8988T (cell line): ENCODE measurements around the gene DYNLT2B.
"Not testable (repeated sequence)": the region's sequence is repeated elsewhere in the genome, so short reads cannot be mapped to it uniquely, and the experiment has no call there.

ENCODE experiments used
- DNase-seq: peaks from one replicate; pipeline ENCODE4 v3.0.0; 2011

DYNLT2B gene

DNA sequence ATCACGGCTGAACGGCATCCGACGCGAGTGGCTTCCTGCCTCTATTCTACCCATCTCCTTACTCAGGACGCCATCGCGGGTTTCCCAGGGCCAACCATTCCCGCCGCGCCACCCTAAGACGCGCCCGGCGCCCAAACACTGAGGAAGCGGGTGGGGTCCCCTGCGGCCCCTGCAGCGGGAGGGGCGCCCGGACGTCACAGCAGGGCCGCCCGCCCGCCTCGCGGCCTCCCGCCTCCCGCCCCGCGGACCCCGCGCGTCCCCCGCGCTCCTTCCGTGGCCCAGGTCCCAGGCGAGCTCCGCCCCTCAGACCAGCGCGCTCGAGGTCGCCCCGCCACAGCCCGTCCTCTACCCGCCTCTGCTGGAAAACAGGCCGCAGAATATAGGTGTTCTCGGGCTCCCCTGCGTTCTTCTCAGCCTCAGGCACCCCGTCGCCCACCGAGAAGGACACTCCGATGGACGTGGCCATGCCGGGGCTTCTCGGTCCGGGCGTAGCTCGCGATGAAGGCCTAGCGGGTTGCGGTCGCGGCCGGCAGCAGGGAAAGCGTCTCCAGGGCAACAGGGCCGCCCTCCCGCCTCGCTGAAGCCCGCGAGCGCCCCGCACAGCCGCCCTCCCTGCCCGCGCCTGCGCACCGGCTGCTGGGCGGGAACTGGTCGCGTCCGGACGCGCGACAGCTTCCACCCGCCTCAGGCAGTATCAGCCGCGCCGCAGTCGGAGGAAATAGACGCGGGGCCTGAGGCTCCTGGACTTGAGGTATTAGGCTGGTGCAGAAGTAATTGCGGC is at the start of gene DYNLT2B:
Gene DYNLT2B, minus strand, starts transcription at position 554 of the 781 bp plus-strand sequence. Its CDS starts 88 bp downstream, at position 466.
- DNase-seq, result peak; percentile 79

DNA sequence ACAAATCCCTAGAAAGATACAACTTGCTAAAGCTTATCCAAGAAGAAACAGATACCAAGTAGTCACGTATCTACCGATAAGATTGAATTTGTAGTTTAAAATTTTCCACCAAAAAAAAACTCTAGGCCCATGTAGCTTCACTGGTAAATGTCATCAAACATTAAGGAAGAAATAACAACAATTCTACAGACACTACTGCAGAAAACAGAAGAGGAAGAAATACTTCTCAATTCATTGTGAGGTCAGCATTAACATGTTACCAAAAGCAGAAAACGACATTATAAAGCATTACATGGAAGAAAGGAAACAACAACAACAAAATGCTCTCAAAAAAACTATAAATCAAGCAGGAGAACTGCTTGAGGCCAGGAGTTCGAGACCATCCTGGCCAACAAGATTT is 47.7 kb upstream of the DYNLT2B start:
- no peak for DNase-seq

DNA sequence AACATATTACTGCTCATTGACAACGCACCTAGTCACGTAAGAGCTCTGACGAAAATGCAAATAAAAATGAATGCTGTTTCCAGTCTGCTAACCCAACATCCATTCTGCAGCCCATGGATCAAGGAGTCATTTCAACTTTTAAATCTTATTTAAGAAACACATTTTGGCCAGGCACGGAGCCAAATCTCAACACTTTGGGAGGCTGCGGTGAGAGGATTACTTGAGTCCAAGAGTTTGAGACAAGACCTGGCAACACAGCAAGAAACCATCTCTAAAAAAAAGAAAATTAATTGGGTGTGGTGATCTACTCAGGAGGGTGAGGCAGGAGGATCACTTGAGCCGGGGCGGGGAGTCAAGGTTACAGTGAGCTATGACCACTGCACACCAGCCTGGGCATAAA is 42.5 kb upstream of the DYNLT2B start:
- DNase-seq, result no peak

DNA sequence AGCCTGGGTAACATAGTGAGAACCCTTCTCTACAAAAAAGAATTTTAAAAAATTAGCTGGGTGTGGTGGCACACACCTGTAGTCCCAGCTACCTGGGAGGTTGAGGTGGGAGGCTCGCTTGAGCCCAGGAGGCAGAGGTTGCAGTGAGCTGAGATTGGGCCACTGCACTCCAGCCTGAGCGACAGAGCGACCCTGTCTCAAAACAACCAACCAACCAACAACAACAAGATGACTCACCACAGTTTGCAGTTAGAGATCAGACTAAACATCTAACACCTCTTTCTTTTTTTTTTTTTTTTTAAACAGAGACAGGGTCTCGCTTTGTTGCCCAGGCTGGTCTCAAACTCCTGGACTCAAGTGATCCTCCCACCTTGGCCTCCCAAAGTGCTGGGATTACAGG is 40.5 kb upstream of the DYNLT2B start:
- not testable (repeated sequence) for DNase-seq

DNA sequence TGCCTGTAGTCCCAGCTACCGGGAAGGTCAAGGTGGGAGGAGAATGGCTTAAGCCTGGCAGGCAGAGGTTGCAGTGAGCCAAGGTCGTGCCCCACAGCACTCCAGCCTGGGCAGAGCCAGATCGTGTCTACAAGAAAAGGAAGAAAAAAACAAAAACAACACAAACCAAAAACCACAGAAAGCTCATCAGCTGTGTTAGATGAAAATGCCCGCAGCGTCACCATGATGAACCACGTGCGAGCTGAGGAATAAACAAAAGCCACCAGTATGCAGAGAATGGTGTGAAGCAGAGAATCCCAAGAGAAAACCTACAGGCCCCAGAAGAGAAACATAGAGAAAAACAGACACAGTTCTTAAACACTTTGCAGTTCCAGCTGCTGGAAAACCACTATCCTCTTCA is 39.9 kb upstream of the DYNLT2B start:
- DNase-seq, result no peak

DNA sequence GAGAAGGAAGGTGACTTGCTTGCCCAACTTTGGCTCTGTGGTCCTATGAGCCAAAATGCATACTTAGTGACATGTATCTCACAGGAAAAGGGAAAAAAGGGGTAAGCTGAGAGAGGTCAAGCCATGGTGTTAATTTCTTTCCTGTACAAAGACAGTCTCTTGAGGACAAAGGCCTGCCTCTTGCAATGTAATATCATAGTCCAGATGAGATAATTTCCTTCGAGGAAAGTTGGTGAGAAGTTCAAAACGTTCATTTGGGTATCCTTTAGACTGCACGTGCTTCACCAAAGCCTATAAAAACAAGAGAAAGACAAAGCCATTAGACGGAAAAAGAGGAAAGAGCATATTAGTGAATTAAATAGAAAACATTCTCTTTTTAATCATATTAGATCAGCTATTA is 38.5 kb upstream of the DYNLT2B start:
- DNase-seq, result no peak

DNA sequence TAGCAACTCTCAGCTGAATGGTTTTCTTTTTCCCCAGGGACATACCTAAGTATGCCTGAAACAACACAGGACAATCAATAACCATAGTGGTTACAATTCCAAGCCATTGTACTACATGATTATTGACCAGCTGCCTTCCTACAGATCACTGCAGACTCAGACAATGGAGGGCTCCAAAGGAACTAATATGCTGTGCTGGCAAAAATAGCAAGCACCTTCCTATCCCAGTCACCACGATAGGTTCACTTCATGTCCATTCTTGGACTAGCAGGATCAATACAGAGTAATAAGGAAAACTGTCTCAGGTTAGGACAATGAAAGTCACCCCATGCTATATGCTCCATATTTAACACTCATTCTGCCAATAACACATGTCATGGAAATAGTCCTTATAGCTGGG is 37.6 kb upstream of the DYNLT2B start:
- no peak for DNase-seq

DNA sequence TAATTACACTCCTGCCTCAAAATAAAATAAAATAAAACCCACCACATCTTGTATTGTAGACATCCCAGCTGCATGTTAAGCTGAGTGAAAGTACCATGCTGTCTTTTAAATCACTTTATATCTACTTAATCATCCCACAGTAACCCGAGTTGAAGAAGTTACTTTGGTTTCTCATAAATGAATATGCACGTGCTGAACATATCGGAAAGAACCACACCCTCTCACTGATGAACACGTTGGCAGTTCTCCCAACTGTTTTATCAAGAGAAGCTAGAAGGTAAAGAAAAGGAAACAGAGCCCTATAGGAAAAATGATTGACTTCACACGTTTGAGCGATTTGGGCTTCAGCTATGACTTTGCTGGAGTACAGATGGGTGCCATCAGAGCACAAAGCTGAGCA is 36.1 kb upstream of the DYNLT2B start:
- no peak for DNase-seq

DNA sequence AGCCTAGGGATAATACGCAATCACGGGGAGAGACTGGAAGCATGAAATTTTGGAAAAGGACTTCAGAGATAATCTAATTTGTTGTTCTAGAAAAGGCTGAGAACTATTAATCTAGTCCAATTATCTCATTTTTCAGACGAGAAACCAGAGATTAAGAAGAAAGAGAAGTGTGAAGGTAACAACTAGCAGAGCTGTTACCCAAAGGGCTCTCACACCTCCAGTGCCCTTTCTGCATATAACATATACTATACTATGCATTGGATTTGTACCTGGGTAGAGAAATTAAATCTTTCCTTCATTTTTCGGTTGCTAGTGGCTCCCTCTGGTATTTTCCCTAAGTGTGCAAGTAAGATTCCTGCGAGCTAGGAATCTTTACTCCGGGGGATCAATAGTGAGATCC is 33.5 kb upstream of the DYNLT2B start:
- DNase-seq, result no peak

DNA sequence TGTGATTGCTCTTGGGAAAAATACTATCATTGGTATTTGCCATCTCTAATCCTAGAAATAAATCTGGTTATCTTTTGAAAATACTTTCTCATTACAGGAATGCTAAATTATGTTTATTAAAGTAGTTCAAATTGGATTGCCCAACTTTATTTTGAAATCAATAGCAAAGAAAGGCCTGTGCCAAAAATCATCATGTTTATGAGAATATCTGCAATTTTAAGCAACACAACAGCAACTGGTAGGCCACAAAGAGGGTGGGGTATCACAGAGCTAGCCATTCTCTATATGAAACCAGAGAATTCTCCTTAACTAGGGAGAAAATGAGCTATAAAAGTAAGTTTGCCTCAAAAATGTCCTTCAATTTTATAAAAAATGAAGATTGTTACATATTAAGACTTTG is 32.0 kb upstream of the DYNLT2B start:
- no peak for DNase-seq

DNA sequence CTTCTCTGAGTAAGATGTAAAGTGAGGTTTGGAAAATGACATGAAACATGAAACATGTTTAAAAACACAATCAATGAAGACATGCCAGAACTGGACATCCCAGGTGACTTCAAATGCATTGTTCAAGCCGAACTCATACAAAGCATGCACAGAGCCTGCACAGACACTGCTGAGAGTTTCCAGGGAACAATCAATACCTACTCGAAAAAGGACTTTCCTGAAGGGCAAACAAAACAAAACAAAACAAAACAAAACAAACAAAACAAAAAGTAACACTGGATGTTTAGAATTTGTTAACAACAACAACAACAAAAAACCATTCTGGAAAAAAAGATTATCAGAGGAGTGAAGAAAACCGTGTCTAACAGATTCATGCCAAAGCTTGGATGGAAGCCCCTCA is 30.7 kb upstream of the DYNLT2B start:
- no peak for DNase-seq

DNA sequence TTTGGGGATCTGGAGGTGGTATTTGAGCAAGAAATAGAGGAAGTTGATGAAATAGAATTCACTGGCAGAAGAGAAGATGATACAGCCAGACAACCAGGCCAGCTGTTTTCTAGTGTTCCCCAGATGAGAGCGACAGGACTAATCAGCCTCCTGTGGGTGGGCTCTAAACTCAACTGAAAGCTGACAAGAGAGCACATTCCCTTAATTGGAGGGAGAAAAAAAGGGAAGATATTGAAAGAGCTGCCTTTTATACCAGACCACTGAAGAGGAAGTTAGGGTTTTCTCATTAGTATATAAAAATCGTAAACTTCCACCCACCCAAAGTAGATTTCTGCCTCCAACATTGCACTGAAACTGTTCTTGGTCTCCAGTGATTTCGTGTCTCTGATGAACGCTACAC is 26.6 kb upstream of the DYNLT2B start:
- DNase-seq, result no peak

DNA sequence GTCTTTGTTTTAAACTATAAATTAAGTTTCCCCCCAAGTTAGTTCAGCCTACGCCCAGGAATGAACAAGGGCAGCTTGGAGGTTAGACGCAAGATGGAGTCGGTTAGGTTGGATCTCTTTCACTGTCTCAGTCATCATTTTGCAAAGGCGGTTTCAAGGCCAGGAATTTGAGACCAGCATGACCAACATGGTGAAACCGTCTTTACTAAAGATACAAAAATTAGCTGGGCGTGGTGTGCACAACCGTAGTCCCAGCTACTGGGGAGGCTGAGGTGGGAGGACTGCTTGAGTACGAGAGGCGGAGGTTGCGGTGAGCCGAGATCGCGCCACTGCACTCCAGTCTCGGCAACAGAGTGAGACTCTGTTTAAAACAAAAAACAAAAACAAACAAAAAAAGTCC is 25.9 kb upstream of the DYNLT2B start:
- DNase-seq, result not testable (repeated sequence)

DNA sequence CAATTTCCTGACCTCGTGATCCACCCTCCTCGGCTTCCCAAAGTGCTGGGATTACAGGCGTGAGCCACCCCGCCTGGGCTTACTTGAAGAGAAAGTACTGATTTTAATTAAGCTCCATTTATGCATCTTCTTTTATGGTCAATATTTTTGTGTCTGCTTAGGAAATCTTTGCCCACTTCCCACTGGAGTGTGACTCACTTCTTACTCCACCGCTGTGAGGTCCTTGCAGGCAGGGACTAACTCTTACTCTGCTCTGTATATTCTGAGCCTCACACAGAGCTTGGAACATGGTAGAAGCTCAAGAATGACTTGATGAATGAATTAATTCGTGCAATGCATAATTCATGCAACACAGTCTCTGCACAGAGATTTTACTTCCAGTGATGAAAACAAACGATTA is 23.1 kb upstream of the DYNLT2B start:
- DNase-seq, result no peak

DNA sequence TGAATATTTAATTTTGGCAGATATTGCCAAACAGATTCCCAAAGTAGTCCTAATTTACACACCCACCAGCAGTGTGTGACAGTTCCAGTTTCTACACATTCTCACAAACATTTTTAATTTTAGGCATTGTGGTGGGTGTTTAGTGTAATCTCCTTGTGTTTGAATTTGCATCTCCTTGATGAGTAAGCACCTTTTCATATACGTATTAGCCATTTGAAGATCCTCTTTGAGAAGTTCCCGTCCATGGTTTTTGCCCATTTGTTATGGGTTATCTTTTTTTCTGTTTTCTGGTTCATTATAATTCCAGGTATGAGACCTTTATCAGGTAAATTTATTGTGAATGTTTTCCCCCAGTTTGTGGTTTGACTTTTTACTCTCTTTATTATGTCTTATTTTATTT is 22.4 kb upstream of the DYNLT2B start:
- no peak for DNase-seq

DNA sequence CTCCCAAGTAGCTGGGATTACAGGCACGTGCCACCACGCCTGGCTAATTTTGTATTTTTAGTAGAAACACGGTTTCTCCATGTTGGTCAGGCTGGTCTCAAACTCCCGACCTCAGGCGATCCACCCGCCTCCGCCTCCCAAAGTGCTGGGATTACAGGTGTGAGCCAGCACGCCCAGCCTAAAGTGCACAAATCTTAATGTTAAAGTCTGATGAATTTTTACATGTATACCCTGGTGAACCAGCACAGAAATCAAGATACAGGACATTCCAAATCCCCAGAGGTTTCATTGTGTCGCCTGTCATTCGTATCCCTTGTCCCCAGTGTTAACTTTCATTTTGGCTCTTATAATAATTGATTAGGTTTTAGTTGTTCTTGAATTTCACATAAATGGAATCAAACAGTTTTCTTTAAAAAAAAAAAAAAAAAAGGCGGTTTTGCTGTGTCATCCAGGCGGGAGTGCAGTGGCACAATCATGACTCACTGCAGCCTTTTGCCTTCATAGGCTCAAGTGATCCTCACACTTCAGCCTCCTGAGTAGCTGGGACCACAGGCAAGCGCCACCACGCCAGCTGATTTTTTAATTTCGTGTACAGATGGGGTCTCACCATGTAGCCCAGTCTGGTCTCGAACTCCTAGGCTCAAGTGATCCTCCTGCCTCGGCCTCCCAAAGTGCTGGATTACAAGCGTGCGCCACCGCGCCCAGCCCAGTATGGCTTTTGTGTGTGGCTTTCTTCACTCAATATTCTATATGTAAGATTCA is 21.6 kb upstream of the DYNLT2B start:
- no peak for DNase-seq

DNA sequence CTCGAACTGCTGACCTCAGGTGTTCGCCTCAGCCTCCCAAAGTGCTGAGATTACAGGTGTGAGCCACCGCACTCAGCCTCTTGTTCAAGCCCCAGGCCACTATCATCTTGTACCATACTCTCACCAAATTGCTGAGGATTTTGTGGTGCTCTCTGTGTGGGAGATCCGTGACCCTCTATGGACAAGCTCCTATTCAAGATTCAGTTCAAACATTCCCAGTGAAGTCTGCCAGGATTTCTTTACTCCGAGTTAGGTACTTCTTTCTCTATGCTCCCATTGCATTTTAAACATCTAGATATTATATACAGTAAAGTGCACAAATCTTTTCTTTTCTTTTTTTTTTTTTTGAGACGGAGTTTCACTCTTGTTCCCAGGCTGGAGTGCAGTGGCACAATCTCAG is 21.0 kb upstream of the DYNLT2B start:
- no peak for DNase-seq

DNA sequence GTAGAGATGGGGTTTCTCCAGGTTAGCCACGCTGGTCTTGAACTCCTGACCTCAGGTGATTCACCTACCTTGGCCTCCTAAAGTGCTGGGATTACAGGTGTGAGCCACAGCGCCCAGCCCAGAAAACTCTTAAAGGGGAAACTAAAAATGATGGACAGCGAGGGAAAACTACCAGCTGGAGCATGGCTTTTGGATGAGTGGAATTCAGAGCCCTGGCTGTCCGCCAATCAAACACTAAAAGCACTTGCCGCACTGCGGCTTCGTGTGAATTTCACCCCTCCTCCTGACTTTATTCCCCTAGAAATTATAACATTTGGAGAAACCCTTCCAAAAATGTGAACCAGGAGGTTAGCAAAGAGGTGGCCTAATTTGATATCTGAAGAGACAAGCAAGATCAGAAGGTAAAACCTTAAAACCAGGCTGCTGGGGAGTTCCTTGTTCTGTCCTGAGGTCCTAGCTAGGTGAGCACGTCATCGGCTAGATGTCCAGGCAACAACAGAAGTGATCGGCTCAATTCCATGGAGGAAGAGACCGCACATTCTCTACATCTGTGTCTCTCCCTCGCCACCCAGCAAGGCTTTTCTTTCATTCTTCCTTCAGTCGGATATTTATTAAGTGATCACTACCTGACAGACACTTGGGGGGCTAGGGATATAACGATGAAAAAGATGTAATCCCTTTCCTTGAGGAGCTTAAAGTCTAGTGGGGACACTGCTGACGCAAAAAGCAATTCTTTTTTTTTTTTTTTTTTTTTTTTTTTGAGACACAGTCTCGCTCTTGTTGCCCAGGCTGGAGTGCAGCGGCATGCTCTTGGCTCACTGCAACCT is 18.5 kb upstream of the DYNLT2B start:
- DNase-seq, result no peak

DNA sequence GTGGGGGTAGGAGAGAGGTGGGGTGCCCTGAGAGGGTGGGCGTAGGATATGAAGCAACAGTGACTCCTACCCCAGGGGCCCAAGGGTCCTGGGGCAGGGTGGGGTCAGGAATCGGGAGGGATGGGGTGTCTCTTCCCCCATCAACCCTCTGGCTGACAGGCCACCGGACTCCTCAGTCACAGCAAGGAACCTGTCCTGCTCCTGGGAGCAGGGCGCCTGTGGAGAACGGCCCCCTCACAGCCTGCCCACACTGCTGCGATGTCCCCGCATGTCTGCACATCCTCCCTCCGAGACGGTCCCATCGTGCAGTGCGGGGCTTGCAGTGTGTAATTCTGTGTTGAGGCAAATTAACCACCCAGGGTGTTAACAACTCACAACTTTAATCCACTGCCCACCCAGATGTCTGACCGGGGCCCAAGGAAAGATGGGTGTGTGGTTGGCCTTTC is 17.5 kb upstream of the DYNLT2B start:
- no peak for DNase-seq

DNA sequence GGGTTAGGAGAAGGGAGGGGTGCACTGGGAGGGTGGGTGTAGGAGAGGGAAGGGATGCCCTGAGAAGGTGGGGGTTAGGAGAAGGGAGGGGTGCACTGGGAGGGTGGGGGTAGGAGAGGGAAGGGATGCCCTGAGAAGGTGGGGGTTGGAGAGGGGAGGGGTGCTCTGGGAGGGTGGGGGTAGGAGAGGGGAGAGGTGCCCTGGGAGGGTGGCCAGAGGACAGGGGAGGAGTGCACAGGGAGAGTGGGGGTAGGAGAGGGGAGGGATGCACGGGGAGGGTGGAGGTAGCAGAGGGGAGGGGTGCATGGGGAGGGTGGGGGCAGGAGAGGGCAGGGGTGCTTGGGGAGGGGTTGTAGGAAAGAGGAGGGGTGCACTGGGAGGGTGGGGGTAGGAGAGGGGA is 16.9 kb upstream of the DYNLT2B start:
- no peak for DNase-seq

DNA sequence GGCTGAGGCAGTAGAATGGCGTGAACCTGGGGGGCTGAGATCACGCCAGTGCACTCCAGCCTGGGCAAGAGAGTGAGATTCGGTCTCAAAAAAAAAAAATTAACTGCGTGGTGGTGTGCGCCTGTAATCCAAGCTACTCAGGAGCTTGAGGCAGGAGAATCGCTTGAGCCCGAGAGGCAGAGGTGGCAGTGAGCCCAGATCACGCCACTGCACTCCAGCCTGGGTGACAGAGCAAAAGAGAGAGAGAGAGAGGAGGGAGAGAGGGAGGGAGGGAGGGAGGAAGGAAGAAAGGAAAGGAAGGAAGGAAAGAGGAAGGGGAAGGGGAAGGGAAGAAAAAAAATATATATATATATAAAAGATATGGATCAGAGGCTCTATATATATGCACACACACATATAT is 14.1 kb upstream of the DYNLT2B start:
- no peak for DNase-seq

DNA sequence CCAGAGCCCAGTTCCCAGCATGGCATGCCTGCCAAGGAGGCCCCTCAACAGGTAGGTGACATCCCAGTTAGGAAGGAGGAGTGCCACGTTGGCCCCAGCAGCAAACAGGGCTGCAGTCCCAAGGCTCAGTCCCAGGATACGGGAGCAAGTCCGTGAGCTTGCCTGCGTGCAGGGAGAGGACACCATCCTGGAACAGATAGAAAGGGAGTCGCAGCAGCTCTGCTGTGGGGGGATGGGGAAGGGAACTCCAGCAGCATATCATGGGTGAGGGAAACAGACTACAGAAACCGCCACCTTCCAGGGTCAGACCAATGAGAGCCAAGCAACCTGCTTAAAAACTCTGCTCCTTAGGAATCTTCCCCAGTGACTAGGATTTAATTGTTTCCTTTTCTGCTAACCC is 9.4 kb upstream of the DYNLT2B start:
- no peak for DNase-seq

DNA sequence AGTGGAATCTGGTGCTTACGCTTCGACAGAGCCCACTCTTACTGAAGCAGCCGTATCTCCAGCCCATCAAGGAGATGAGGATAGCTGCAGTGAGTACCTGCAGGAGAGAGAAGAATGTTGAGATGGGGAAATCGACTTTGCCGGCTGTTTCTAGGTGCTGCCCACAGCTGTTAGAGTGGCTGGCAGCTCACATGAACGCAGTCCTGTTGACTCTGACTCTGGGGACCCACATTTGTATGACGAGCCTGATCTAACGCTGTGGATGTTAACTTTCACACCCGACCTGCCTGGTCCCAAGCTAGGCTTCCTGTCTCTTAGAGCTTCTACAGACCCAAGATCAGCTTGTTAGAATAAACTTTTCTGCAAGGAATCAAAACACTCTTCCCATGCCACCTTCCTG is 8.9 kb upstream of the DYNLT2B start:
- DNase-seq, result no peak

DNA sequence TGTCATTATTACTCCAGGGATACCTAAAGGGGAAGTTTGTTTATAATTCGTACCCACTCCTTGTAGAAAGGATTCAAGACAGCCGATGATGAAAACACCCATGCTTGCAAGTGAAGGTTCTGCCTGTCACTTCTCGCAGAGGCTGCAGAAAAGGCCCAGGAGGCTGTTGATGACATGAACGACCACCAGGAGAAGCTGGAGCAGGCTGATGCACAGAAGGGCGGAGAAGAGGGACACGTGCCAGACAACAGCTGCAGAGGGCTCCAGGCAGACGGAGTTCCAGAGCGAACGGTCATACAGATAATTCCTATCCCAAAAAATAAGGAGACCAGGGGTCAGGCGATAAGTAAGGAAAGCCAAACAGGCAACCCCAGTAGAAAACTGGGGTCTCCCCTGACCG is 5.7 kb upstream of the DYNLT2B start:
- no peak for DNase-seq
